ENCODE measurements around the gene FBXW12.

FBXW12 gene

DNA sequence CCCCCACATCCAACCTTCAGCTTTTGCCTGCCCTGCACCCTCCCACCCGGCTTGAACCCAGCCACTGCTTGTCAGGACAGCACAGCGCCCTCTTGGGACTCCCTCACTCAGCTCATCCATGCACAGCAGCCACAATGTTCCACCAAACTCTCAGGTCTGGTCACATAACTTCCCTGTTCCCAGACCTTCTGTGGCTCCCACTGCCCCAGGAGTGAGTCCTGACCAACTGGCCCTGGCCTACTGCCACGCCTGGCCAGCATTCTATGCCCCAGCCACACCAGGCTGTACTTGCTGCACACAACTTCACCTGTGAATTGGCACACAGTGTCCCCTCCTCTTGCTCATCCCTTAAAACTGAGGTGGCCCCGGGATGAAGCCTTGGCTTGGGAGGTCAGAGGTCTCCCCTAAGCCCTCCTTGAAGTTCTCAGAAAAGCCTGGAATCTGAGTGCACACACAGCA lies 36.8 kb downstream of the FBXW12 start:
- no peak for DNase-seq

DNA sequence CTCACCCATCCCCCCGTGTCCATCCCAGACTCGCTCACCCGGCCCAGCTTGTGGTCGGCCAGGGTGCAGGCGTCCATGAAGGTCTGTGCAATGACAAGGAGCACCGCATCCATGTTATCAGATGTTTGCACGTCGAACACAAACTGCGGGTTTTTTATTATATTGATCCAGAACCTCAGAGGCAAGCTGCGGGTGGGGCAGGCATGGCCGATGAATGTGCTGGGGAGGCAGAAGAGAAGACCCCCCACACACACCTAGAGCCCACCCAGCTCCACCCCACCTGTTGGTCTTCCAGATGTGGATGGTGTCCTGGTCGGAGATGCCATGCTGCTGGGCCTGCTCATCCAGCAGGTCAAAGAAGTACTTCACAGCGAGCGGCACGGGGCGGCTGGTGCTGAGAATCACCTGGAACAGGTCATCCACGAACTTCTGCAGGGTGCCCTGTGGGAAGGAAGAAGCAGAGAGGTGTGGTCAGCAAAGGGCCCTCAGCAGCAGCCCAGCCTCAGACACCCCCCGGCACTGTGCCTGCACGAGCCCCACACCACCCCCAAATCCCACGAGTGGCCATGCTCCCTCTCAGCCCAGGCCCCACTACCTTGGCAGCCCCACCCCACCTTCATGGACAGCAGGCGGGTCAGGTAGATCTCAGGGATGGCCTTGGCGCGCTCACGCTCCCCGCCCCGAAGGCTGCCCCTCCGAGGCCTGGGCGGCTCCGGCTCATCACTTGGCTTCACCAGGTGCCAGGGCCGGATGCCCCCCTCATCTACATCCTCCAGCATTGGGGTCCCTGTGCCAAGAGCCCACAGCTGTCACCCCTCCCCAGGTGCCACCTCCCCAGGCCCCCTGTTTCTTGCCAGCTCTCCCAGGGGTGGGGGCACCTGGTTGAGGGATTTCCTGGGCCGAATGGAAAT lies 37.5 kb downstream of the FBXW12 start:
- DNase-seq = no peak

DNA sequence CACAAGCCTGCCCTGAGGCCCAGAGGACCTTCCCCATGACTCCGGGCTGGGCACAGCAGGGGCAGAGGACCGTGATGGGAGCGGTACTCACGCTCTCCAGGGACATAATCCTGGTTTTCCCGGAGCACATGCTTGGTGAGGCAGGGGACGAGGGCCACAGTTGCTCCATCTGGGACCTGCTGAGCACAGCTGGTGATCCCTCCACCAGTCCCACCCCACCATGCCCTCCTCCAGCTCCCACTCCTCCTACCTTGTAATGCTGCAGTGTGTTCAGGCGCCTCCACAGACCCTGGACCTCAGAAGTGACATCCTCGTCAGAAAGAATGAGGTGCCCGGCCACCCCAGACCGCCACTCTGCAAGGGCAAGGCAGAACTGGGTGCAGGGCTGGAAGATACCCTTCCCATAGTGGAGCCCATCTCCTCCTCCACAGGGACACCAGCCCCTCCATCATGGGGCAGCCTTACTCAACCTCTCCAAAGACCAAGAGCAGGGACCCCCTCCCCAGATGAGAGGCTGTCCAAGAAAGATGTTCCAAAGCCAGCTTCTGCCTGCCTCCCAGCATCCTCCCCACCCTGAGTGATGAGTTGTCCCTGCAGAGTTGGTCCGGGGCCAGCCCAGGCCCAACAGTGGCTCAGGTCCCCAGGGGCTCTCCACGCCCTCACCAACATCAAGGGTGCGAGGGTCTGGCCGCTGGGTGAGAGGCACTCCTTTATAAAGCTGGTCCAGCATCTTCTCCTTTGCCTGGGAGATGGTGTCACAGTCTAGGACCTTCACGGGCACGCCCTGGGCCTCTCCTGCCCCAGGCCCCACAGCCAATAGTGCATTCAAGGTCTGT lies 38.4 kb downstream of the FBXW12 start:
- no peak for DNase-seq

DNA sequence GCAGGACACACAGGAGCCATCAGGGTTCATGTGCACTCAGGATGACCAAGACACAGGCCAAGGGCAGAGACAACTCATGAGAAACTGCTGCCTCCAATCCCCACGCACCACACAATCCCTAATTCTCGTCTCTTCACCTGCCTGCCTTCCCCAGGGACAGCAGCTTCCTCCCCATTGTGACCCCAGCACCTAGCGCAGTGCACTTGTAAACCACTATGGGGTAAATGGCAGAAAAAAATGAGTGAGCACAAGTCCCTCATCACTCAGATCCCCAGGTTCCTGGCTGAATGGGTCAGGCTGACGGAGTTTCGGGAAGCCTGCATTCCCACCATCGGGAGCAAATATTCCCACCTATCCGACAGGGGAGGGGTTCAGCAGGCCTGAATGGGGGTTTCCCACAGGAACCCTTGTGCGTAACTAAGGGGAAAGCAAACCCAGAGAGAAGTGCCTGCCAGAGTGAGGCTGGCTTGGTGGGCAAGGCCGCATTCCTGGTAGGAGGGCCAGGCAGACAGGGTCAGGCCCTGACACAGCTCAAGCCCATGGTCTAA lies 39.1 kb downstream of the FBXW12 start:
- no peak for DNase-seq

DNA sequence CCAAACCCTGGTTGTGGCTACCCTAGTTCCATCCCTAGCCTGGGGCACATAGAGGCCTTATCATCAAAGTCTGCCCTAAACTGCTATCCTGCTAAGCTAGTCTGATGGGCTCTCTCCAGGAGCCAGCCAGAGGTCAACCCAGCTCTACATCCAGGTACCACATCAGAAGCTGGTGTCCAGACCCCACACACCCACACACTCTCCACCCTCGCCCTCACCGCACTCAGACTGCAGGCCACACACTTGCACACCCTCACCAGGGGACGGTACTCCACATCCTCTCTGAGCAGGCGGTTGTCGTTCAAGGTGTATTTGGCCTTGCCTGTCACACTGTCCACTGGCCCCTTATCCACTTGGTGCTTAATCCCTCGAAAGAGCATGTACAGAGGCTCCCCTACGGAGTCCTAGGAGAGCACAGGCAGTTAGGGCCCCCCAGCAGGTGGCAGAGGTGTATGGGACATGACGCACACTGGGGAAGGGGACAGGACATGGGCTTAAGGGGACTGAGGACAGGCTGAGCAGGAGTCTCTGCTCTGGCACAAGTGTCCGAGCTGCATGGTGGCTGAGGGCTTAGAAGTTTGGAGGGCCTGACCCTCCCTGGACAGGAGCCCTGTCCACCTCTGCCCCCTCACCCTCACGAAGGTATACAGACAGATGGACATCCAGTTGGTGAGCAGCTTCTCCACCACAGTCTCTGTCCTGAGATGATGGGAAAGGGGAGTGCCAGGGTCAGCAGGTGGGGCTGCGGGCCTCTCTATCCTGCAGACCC lies 39.8 kb downstream of the FBXW12 start:
- no peak for DNase-seq

DNA sequence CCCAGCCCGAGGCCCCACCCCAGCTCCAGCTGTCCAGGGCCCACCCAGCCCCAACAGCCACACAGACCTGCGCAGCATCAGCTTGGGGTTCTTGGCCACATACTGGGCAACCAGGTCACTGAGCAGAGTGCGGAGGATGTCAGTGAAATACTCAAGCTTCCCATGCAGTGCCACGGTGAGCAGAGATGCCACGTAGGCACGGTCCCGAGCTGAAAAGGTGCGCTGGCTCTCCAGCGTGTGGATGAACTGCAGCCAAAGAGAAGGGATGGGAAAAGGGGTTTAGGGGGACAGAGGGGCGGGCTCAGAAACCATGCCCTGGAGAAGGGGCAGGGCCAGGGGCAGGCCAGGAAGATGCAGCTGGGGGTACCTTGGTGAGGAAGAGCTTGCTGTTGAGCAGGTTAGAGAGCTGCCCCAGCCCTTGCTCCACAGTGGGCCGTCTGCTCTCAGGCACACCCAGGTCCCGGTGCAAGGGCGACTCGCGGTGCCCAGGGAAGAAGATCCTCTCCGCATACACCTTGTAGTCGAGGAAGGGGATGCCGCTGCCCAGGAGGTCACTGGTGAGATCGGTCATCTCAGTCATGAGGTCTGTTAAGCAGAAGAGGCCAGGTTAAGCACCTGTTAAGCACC lies 40.5 kb downstream of the FBXW12 start:
- DNase-seq = no peak

DNA sequence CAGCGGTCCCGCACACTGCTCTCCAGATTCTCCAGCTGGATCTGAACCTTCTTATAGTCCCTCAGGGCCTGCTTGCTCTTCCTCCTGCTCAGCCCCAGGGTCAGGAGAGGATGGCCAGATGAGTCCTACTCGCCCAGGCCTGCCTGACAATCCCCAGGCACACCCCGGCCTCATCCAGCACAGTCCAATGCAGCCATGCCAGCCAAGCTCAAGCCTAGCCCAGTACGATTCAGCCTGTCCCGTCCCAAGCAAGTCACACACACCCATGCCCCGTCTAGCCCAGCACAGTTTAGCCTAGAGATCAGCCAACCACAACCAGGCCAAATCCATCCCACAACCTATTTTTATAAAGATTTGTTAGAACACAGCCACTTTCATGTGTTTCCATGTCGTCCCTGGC lies 41.1 kb downstream of the FBXW12 start:
- DNase-seq = no peak

DNA sequence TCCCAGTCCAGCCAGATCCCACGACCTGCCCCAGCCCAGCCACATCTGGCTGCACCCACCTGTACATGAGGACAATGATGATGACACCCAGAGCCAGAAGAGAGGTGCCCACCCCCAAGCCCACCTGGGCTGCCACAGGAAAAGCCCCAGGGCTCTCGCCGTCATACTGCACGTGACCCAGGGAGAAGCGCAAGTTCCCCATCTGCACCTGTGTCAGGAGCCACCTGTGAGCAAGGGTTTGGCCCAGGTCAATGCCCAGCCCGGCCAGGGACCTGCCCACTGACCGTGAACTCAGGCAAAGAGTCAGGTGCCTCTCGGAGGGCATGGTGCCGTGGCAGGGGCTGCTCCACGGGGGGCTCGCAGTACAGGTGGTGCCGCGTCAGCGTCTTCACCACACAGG lies 41.6 kb downstream of the FBXW12 start:
- no peak for DNase-seq

DNA sequence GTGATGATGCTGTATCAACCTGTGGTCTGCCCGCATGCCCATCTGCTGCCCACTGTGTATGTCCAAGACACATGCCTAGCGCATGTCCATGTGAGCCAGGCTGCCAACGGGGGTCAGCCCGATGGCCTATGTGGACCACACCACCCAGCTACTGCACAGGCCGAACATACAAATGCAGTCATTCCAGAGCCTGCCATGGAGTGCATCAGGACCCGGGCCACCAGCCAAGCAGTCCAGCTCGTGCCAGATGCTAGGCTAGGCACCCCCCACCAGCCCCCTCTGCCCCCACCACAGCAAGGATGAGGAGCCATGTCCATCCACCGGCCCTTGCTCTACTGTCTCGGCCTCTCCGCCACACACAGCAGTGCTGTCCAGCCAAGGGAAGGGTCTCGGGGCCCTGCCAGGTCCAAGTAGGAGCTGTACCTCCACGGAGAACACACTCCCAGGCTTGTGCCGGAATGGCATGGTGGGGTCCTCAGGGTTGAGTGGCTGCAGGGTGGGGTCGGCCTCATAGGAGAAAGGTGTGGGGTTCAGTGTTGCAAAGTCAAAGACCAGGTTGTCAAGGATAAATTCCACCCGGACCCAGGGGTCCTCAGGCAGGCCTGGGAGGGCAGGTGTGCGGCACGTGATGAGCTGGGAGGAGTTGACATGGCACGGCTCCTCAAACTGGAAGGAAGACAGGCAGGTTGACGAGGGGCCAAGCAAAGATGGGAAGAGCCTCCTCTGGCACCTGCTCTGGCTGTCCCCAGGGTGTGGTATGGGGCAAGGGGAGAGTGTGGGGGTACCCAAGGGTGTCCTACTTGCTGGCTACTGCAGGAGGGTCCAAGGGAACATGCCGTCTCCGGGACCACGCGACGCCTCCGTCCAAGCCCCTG lies 42.6 kb downstream of the FBXW12 start:
- no peak for DNase-seq

DNA sequence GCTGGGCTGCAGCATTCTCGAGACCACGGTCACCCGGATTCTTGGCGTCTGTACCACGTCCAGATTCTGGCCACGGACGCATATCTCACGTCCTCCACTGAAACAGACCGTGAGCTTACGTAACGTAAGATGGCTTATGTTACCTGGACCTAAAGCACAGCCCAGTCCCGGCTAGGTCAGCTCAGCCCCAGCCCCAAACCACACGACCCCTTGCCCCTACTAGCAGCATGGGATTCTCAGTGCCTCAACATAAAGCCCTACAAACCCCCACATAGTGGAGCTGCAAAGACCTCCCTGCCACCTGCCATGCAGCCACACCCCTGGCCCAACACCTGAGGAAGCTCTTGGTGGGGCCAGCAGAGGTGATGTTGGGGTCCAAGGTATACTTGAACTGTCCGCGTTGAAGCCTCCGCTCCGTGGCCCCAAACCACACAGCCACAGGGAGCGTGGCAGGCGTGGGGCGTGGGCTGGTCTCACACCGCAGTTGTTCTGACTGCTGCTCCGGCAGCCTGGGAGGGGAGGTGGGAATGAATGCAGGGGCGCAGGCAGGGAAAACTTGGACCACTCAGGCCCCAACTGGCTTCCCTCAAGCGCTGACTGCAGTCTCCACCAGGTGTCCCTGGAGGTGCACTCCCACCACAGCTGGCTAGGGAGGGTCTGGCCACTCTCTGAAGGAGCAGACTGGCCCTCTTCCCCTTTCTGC lies 43.4 kb downstream of the FBXW12 start:
- DNase-seq = no peak

DNA sequence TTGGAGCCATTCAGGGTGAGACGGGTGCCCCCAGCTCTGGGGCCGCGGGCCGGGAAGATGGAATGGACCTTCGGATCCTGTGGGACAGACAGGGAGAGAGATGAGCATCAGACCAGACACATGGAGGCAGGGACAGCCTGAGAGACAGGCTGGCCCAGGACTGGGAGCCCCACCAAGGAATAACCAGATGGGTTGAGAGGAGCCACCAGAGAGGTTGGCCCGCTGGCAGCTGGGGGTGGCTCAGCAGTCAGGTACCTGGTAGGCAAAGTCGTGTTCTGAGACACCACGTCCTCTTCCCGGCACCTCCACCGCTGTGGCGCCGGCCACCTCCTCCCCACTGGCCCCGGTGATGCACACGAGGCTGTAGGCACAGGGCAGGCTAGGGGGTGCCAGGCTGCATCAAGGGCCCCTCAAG lies 44.1 kb downstream of the FBXW12 start:
- DNase-seq = no peak

DNA sequence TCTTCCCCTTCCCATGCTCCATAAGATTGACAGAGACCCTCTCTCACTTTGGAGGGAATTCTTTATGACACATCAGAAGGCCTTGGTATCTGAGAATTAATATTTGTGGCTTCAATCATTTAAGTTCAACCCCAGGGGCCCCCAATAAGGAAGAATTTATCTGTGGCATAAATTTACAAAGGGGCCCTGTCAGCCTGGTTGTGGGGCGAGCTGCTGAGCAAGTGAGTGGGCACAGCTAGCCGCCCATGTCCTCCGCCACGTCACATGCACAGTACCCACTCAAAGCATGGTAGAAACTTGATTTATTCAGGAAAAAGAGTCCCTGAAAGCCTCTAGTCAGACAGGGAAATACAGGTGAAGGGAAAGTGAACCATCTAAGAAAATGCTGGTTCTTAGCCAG lies 44.5 kb downstream of the FBXW12 start:
- no peak for DNase-seq

DNA sequence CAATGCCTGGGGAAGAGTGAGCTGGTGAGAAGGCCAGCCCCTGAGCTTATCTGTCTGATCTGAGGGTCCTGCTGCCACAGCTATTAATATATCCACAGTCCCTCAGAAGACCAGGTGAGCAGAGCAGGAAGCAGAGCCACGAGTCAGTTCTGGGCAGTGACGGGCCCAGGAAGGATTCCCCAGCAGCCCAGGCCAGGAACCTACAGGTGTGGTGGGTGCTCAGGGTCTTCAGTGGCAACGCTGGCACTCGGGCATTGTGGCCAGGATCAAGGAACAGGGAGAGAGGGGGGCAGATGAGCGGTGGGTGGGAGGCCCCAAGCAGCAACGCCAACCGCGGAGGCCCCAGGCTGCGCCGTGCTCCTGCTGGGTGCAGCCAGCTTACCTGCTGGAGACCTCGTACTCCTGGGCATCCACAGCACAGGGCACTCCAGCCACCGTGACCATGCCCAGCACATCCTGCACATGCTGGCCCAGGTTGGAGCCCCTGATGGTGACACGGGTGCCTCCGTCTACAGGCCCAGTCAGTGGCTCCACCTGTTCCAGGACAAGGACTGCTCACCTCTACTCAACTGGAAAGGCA lies 45.6 kb downstream of the FBXW12 start:
- no peak for DNase-seq

DNA sequence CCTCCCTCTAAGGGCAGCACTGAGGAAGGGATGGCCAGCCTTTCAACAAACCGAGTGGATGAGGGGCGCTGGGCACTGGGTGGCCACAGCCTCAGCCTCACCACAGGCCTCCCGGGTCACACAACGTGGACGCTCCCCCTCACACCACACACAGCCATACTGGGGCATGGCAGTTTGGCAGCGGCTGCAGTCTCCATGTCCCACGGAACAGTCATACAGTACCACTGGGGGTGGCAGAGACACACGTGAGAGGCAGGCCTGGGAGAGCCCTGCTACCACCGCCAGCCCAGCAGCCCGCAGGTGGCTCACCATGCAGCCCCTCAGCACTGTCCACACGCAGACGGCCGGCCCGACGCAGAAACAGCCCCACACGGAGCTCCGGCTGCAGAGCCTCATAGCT lies 46.1 kb downstream of the FBXW12 start:
- DNase-seq = no peak

DNA sequence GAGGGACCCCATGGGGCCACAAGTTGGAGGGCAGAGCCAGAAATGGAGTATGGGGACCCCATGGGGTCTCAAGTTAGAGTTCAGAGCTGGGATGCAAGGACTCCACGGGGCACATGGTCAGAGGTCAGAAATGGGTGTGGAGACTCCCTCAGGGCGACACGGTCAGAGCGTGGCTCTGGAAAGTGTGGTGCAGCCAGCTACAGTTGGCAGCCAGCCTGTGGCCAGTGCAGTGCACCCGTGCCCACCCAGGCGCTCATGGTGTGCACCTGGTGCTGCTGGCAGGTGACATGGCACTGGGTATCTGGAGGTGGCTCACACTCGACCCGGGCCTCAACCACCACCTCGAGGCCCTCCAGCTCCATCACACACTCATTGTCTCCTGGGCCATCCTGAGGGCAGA lies 46.6 kb downstream of the FBXW12 start:
- DNase-seq = no peak

DNA sequence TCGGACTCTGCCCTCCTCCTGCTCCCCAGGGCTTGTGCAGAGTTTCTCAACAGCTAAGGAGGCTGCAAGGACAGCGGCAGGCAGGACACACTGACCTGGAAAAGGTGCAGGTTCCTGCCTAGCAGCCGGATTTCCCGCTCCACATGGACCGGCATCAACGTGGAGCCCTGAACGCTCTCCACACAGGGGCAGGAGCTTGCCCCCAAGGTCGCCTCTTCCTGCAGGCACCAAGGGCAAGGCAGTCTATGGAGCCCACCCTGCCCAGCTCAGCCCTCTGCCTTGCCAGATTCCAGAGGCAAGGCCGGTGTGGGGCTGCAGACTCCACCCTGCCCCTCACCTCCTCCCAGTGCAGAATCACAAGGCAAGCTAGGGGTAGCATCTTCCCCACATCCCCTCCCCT lies 47.1 kb downstream of the FBXW12 start:
- DNase-seq = no peak

DNA sequence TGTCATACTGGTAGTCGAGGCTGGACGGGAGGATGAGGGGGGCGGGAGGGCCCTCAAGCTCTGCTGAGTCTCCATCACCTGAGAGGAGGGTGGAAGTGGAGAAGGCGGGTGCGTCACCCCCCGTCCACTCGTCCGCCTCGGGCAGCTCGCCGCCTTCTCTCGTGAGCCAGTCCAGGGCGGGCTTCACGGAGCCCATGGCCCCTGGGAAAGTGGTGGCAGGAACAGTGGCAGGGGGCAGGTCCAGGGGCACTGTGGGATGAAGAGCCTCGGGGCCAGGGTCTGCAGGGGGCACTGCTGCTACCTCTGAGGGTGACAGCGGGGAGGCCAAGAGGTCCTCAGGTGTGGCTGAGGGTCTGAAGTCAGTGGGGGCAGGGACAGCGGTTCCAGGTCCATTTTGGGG lies 47.6 kb downstream of the FBXW12 start:
- no peak for DNase-seq

DNA sequence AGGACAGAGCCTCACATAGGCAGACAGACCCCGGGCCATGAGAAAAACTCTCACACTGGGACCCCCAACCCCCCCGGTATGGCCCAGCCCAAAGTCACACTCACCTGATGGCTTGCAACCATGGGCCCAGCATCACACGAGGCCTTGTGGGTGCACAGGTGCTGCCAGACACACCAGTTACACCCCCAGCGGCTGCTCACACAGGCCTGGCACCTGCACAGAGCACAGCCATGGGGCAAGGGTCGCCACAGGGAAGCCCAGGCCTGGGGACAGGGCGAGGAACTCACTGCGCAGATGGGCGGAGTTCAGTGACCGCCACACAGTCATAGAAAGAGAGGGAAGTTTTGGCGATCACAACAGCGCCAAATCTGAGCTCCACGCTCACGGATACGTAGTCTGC lies 48.5 kb downstream of the FBXW12 start:
- DNase-seq = no peak

DNA sequence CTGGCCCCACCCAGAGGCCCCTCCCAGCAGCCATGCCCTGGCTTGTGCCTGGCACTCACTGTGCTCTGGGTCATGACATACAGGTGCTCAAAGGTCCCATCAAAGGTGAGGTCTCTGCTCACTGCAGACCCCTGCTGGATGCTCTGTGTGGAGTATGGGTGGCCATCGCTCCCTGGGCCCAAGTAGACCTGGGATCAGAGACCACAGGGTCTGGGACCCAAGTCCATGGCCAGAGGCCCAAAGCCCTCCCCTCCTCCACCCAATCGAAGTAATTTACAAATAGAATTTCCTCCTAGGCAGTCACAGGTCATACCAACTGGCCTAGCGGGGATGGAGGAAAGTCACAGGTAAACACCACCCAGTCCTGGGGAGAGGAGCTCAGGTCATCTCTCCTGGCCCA lies 50.3 kb downstream of the FBXW12 start:
- no peak for DNase-seq

DNA sequence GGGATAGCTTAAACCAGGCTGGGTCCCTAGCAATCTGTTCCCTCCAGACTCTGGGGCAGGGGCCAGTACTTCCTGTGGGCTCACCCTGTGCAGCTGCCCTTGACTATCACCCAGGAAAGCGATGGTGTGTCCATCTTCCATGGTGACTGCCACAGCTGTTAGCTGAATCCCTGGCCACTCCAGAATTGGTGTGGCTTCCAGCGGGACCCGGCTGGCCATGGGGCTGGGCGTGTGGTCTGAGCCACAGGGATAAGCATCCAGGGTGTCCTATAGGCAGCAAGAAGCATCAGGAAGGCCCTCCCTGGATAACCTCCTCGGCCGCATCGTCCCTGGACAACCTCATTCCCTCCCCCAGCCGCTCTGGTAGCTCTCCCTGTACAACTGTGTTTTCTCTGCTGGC lies 50.7 kb downstream of the FBXW12 start:
- no peak for DNase-seq

Data from NCI-H524 treated with DMSO at 0.1 percent for 48 hours (cell line).